Nephron progenitor cell (in vitro differentiated cells): ENCODE results near the gene IL9.

ENCODE experiments used
- DNase-seq: peaks from one replicate; pipeline ENCODE4 v3.0.0; 2021
- H3K27ac Mint-ChIP-seq: 2 replicates; pipeline ENCODE4 v1.8.0; 2021; ENCODE audit warnings: mild to moderate bottlenecking, moderate library complexity, mixed read lengths
- H3K27me3 Mint-ChIP-seq: 2 replicates; pipeline ENCODE4 v1.8.0; 2021; ENCODE audit warnings: mild to moderate bottlenecking, low read depth, mixed read lengths; ENCODE audit not compliant: poor library complexity
- H3K36me3 Mint-ChIP-seq: 2 replicates; pipeline ENCODE4 v1.8.0; 2021; ENCODE audit warnings: low read depth, mixed read lengths
- H3K4me1 Mint-ChIP-seq: 2 replicates; pipeline ENCODE4 v1.8.0; 2021; ENCODE audit warnings: mixed read lengths
- H3K4me3 Mint-ChIP-seq: 2 replicates; pipeline ENCODE4 v1.8.0; 2021; ENCODE audit warnings: mild to moderate bottlenecking, moderate library complexity, mixed read lengths
- H3K9me3 Mint-ChIP-seq: 2 replicates; pipeline ENCODE4 v1.8.0; 2021; ENCODE audit warnings: mild to moderate bottlenecking, moderate library complexity, mixed read lengths
- CTCF ChIP-seq: fragments of 200-600 bp; sonication (generic); IDR thresholded peaks from 2 replicates; pipeline ENCODE4 v1.5.0; 2021; ENCODE audit warnings: antibody characterized with exemption

The IL9 gene

DNA sequence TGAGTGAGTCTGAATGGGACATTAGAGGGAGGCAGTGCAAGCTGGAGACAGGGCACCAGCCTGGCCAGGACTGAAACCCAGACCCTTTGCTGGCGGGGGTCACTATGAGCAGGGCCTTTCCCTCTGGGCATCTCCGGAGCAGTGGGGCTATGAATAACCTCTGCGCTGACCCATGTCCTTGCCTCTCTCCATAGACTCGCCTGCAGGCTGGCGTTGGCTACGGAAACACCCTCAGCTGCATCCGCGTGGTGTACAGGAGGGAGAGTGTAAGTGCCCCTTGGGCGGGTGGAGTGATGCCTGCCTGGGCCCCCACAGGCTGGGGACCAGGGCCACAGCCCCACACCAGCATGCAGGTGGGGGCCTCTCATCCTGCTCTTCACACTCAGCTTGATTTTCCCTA, 45.4 kb downstream of the IL9 start:
- Mint-ChIP-seq H3K27ac (no peak overlapping the region), H3K4me3 (no peak overlapping the region), H3K4me1 (no peaks in the 10 kb centered on the region), H3K9me3 (peaks cover 15% of the 10 kb centered on the region), H3K36me3 (no peaks in the 10 kb centered on the region), H3K27me3 (peaks cover 28% of the 10 kb centered on the region)
- no peak for TF ChIP-seq CTCF
- DNase-seq: no peak

DNA sequence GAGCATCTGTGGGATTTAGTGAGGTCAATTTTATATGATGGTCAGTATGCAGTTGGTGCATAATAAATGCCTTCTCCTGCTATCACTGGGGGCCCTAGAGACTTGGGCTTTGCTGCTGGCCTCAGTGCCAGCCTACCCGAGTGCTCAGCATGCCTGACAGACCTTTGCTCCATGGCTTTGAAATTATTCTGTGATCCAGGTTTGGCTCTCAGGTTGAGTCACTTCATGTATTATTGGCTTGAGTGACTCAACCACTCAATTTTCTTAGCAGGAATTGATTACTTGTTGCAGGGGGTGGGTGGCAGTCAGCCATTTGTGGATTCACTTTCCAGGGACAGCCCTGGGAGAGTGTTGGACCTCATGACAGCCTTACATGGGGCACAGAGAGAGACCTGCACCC, 47.7 kb downstream of the IL9 start:
- no peak overlapping the region for H3K4me3 Mint-ChIP-seq
- no peak for DNase-seq
- H3K9me3 Mint-ChIP-seq: no peaks in the 10 kb centered on the region
- H3K27ac Mint-ChIP-seq: no peak overlapping the region
- H3K36me3 Mint-ChIP-seq: no peaks in the 10 kb centered on the region
- H3K27me3 Mint-ChIP-seq: peaks cover 20% of the 10 kb centered on the region
- no peaks in the 10 kb centered on the region for H3K4me1 Mint-ChIP-seq
- no peak for TF ChIP-seq CTCF

GRCh38 chr5:135846311-135846710, 49.3 kb downstream of the IL9 start:
- H3K9me3 Mint-ChIP-seq: no peaks in the 10 kb centered on the region
- no peak for DNase-seq
- H3K4me1 Mint-ChIP-seq: no peaks in the 10 kb centered on the region
- H3K27ac Mint-ChIP-seq: no peak overlapping the region
- no peak overlapping the region for H3K4me3 Mint-ChIP-seq
- no peaks in the 10 kb centered on the region for H3K36me3 Mint-ChIP-seq
- TF ChIP-seq CTCF: no peak
- peaks cover 28% of the 10 kb centered on the region for H3K27me3 Mint-ChIP-seq

DNA sequence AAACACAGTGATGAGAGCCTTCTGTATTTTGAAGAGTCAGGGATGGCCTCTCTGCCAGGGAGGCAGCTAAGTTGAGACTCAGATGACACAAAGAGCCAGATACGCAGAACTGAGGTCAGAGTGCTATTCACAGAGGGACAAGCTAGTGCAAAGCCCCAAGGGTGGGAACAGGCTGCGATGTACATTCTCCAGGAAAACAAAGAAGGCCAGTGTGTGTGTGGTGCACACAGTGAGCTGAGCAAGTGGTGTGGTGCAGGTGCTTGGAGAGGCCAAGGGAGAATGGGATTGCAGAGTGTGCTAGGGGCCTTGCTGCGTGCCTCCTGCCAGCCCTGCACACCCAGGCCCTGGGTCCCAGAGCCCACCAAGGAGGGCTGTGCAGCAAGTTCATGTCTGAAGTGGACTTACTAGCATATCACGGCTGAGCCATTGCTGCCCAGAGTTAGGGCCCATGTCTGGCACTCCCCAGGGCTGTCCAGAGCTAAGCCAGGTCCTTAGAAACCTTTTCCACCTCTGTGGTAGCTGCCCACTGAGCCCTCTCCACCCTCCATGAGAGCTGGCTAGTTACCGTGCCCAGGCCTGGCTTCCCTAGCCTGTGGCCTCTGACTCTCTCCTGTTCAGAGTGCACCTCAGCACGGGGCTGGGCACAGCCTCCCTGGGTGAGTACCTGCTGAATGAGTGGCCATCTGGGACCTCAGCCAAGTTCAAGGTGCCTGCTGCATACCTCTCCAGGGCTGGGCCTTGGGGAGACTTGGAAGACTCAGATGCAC, 51.9 kb downstream of the IL9 start:
- DNase-seq: no peak
- Mint-ChIP-seq H3K27ac (no peak overlapping the region), H3K27me3 (peaks cover 32% of the 10 kb centered on the region), H3K36me3 (no peaks in the 10 kb centered on the region), H3K4me1 (no peaks in the 10 kb centered on the region), H3K4me3 (no peak overlapping the region), H3K9me3 (peaks cover 14% of the 10 kb centered on the region)
- no peak for TF ChIP-seq CTCF

DNA sequence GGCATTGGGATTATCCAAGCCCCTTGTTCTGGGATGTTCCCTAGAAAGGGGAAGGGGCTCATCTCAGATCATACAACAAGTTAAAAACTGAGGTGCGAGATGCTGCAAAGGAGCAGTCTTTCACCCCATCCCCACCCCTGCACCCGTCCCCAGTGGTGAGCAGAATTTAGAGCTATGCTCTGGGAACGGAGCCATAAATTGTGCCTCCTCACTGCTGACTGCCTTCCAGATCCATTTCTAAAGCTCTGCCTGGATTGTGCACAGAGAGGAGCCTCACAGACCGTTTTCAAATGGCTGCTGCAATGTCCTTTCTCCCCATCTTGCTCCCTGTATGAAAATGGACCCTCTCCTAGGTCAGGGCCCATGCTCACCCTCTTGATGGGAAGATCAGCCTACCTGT, 52.9 kb downstream of the IL9 start:
- no peak for TF ChIP-seq CTCF
- H3K27me3 Mint-ChIP-seq: peaks cover 37% of the 10 kb centered on the region
- no peaks in the 10 kb centered on the region for H3K4me1 Mint-ChIP-seq
- no peak overlapping the region for H3K4me3 Mint-ChIP-seq
- DNase-seq: no peak
- no peak overlapping the region for H3K27ac Mint-ChIP-seq
- peaks cover 4% of the 10 kb centered on the region for H3K36me3 Mint-ChIP-seq
- H3K9me3 Mint-ChIP-seq: peaks cover 24% of the 10 kb centered on the region
